ENCODE data around the gene MKRN1.
"Not testable (repeated sequence)": the region's sequence is repeated elsewhere in the genome, so short reads cannot be mapped to it uniquely, and the experiment has no call there.

MKRN1 gene

GRCh38 chr7:140426130-140426529, 53.2 kb downstream of the MKRN1 start:
- DNase-seq, result no peak

- no peak for DNase-seq
Observed at GRCh38 chr7:140425718-140426117, 53.6 kb downstream of the MKRN1 start.

GRCh38 chr7:140423501-140423900, 55.8 kb downstream of the MKRN1 start:
- DNase-seq, result no peak

DNA sequence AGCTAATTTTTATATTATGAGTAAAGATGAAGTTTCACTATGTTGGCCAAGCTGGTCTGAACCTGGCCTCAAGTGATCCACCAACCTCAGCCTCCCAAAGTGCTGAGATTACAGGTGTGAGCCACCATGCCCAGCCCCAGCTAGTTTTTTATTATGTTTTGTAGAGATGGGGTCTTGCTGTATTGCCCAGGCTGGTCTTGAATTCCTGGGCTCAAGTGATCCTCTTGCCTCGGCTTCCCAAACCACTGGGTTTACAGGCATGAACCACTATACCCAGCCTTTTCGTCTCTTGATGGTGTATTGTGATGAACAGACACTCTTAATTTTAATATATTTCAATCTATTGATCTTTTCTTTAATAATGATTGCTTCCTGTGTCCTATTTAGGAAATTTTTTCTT, 57.8 kb downstream of the MKRN1 start:
- DNase-seq, result no peak

GRCh38 chr7:140418653-140419052, 60.7 kb downstream of the MKRN1 start:
- no peak for DNase-seq

- not testable (repeated sequence) for DNase-seq
Observed at GRCh38 chr7:140418156-140418472, 61.2 kb downstream of the MKRN1 start.

GRCh38 chr7:140417456-140418155, 61.7 kb downstream of the MKRN1 start:
- no peak for DNase-seq

DNA sequence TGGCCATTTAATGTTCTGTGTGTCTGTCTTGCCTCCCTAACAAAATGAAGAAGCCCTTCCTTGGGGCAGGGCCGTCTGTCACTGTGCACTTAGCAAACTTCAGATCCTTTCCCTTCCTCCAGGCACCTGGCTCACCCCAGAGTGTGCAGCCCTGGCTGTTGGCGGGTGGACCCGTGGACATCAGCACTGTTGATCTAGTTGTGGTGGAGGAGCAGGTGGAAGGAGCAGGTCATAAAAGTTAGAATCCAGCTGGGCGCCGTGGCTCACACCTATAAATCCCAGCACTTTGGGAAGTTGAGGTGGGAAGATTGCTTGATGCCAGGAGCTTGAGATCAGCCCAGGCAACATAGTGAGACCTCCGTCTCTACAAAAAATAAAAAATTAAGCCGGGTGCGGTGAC, 62.7 kb downstream of the MKRN1 start:
- DNase-seq, result no peak

DNA sequence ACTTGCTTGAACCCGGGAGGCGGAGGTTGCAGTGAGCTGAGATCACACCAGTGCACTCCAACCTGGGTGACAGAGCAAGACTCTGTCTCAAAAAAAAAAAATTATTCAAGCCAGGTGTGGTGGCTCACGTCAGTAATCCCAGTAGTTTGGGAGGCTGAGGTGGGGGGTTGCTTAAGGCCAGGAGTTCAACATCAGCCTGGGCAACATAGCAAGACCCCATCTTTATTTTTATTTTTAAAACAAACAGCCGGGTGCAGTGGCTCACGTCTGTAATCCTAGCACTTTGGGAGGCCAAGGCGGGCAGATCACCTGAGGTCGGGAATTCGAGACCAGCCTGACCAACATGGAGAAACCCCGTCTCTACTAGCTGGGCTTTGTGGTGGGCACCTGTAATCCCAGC, 63.5 kb downstream of the MKRN1 start:
- not testable (repeated sequence) for DNase-seq

DNA sequence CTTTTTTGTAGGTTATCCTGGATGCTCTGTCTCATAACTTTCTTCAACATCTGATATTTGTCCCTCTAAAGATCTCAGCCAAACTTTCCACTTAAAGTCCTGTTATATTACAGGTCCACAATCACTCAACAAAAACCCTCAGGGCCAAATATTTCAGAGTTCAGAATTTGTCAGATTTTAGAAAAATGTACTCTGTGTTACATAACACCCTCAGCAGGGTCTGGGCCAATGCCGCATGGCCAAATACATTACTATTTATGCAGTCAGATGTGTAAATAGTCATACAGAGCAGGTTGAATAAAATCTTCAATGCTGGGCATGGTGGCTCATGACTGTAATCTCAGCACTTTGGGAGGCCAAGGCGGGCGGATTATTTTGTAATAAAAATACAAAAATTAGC, 63.9 kb downstream of the MKRN1 start:
- no peak for DNase-seq

DNA sequence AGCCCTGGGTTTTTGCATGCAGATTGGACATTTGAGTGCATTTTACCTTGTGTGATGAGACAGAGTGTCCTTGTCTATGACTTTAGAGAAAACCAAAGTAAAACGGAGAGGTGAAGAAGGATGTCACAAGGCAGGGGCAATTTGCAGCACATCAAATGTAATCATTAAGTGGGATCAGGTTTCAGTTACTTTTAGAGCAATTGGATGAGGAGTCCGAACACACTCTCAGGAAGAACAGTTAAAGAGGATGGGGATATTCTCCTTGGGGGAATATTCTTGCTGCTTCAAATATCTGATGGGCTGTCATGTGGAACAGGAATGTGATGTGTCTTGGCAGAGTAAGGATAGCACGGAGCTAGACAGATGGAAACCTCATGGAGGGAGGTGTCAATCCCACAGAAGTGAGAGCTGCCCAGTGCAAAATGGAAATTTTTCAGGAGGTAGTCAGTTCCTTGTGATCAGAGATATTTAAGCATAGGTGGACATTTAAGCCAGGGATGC, 74.7 kb downstream of the MKRN1 start:
- no peak for DNase-seq

- peak; percentile 69 for DNase-seq
Observed at GRCh38 chr7:140403878-140404564, 75.3 kb downstream of the MKRN1 start, which contains the start of gene RAB19. Gene RAB19 (plus strand): TSS chr7:140404058. CDS start chr7:140407647, 3,589 bp downstream.
